GM18526 (cell line): ENCODE results near the gene ANTXRL.

Source experiments
- POLR2A ChIP-seq: IDR thresholded peaks from 3 replicates; pipeline ENCODE4 v1.6.1; 2011; ENCODE audit not compliant: insufficient read length; ENCODE audit errors: extremely low read depth

The ANTXRL gene

GRCh38 chr10:46286991-46287693, at the start of gene ANTXRL:
Gene ANTXRL, plus strand, starts transcription at chr10:46286997. Its CDS starts 266 bp downstream, at chr10:46287263.
- no peak for TF ChIP-seq POLR2A

GRCh38 chr10:46237815-46238510, 48.8 kb upstream of the ANTXRL start:
- no peak for TF ChIP-seq POLR2A

GRCh38 chr10:46239247-46239646, 47.5 kb upstream of the ANTXRL start:
- TF ChIP-seq POLR2A: no peak

DNA sequence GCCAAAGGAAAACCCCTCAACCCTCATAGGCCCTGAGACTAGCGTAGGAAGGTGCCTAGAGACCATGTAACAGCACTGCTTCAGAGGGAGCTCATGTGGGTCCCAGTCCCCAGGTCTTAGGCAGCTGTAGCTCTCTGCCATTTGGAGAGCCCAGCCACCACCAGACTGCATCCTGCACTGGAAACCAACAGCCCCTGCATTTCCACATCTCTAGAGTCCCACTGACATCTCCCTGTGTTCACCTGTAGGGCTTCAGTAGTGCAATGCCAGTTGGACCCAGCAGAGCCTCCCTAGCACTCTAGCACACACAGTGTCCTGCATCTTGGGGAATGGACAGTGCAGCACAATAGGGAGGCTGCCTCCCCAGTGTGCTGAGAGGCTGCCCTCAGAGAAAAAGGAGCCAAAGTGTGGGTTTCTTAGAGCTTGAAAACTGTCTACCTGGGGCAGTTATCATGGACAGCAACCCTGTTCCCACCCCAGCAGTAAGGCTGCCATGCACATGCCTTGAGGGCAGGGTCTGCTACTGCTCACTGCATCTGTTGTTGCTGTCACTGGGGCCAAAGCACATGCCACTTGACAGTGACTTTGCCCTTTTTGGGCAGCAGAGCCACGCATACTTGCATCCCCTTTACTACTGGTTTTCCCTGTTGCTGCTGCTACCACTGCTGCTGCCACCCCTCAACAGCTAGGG, 46.7 kb upstream of the ANTXRL start:
- no peak for TF ChIP-seq POLR2A

DNA sequence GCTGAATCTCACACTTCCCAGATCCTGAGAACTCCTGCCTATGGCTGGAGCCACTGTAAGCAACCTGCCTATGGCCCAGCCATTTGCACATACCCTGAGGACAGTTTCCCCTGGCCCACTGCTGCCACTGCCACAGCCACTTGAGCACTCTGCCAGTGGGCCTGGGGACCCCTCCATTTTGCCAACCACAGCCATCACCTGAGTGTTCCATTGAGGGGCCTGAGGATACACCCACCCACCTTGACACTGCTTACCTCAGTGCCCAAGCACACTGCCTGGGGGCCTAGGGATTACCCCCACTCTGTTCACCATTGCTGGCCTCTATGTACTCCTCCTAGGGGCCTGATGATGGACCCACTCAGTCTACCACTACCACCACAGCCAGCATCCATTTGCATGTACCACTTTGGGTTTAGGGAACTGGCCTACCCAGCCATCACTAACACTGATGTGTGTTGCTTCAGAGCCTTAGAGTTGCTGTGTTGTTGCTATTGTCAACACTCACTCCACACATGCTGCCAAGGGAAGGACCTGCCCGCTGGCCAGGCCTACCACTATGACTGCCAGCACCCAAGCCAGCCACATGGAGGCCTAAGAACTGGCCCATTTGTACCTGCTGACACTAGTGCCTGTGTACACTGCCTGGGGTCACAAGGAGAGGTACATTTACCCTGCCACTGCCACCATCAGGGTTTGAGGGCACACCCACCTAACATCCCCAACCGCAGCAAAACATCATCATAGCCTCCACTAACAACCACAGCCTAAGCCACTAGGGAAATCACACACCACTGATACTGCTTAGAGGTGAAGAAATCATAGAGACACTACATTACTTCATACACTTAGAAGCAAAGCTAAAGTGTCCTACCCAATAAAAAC, 45.9 kb upstream of the ANTXRL start:
- no peak for TF ChIP-seq POLR2A

- TF ChIP-seq POLR2A: no peak
Observed at GRCh38 chr10:46245381-46245900, 41.4 kb upstream of the ANTXRL start.

GRCh38 chr10:46247181-46247475, 39.7 kb upstream of the ANTXRL start:
- no peak for TF ChIP-seq POLR2A

- TF ChIP-seq POLR2A: no peak
Observed at GRCh38 chr10:46247808-46248569, 38.8 kb upstream of the ANTXRL start.

GRCh38 chr10:46248651-46249146, 38.1 kb upstream of the ANTXRL start:
- no peak for TF ChIP-seq POLR2A

GRCh38 chr10:46250481-46250880, 36.3 kb upstream of the ANTXRL start:
- TF ChIP-seq POLR2A: no peak

- TF ChIP-seq POLR2A: no peak
Observed at GRCh38 chr10:46250898-46251856, 35.6 kb upstream of the ANTXRL start.

GRCh38 chr10:46251857-46252847, 34.6 kb upstream of the ANTXRL start:
- no peak for TF ChIP-seq POLR2A
